Chondrocyte (in vitro differentiated cells): ENCODE measurements around the gene ARHGAP24. TPM values are rescaled to one million over a fixed set of nuclear protein-coding genes. Genes with fewer than 3 reads are reported as not detected.

Experiments
- DNase-seq: peaks from one replicate; pipeline ENCODE4 v3.0.0; 2021; ENCODE audit warnings: mixed read lengths, low spot score
- H3K27ac Mint-ChIP-seq: one replicate; pipeline ENCODE4 v1.8.0; 2021; ENCODE audit warnings: mild to moderate bottlenecking, moderate library complexity, mixed read lengths; ENCODE audit not compliant: unreplicated experiment
- H3K27me3 Mint-ChIP-seq: 2 replicates; pipeline ENCODE4 v1.8.0; 2021; ENCODE audit warnings: low read depth, mixed read lengths
- H3K36me3 Mint-ChIP-seq: 2 replicates; pipeline ENCODE4 v1.8.0; 2021; ENCODE audit warnings: low read depth, mixed read lengths
- H3K4me1 Mint-ChIP-seq: 2 replicates; pipeline ENCODE4 v1.8.0; 2021; ENCODE audit warnings: low read depth, mild to moderate bottlenecking, mixed read lengths
- H3K4me3 Mint-ChIP-seq: one replicate; pipeline ENCODE4 v1.8.0; 2021; ENCODE audit warnings: mild to moderate bottlenecking, moderate library complexity, mixed read lengths; ENCODE audit not compliant: unreplicated experiment
- H3K9me3 Mint-ChIP-seq: 2 replicates; pipeline ENCODE4 v1.8.0; 2021; ENCODE audit warnings: low read depth, mixed read lengths
- CTCF ChIP-seq: fragments of 200-600 bp; sonication (generic); IDR thresholded peaks from 2 replicates; pipeline ENCODE4 v1.5.0; 2021; ENCODE audit warnings: antibody characterized with exemption, mild to moderate bottlenecking, moderate library complexity
- total RNA-seq: library from RNA; stranded (reverse); gene quantifications from 3 replicates; pipeline ENCODE4 v1.2.1, GENCODE V29; 2021

ARHGAP24 gene
- total RNA-seq, 1 donor from 2014 or later, result 22.0 TPM

GRCh38 chr4:85696661-85697060, 221.7 kb downstream of the ARHGAP24 start:
- no peaks in the 10 kb centered on the region for H3K36me3 Mint-ChIP-seq
- no peaks in the 10 kb centered on the region for H3K27me3 Mint-ChIP-seq
- H3K27ac Mint-ChIP-seq, result no peak overlapping the region
- no peak for TF ChIP-seq CTCF
- no peak for DNase-seq
- no peak overlapping the region for H3K4me3 Mint-ChIP-seq
- peaks cover 10% of the 10 kb centered on the region for H3K9me3 Mint-ChIP-seq
- H3K4me1 Mint-ChIP-seq, result no peaks in the 10 kb centered on the region

GRCh38 chr4:85697854-85698253, 222.9 kb downstream of the ARHGAP24 start:
- no peak for TF ChIP-seq CTCF
- no peak overlapping the region for H3K27ac Mint-ChIP-seq
- no peaks in the 10 kb centered on the region for H3K27me3 Mint-ChIP-seq
- H3K4me1 Mint-ChIP-seq, result peaks cover 4% of the 10 kb centered on the region
- peaks cover 3% of the 10 kb centered on the region for H3K9me3 Mint-ChIP-seq
- no peak for DNase-seq
- H3K36me3 Mint-ChIP-seq, result no peaks in the 10 kb centered on the region
- no peak overlapping the region for H3K4me3 Mint-ChIP-seq

- Mint-ChIP-seq H3K27me3 (no peaks in the 10 kb centered on the region), H3K4me3 (no peak overlapping the region), H3K27ac (no peak overlapping the region), H3K9me3 (peaks cover 3% of the 10 kb centered on the region), H3K4me1 (peaks cover 8% of the 10 kb centered on the region), H3K36me3 (no peaks in the 10 kb centered on the region)
- TF ChIP-seq CTCF, result no peak
- DNase-seq, result no peak
Observed at GRCh38 chr4:85700362-85700761, 225.4 kb downstream of the ARHGAP24 start.

- Mint-ChIP-seq H3K4me1 (peaks cover 8% of the 10 kb centered on the region), H3K27ac (no peak overlapping the region)
- TF ChIP-seq CTCF, result no peak
Observed at GRCh38 chr4:85701861-85702321, 226.9 kb downstream of the ARHGAP24 start.

GRCh38 chr4:85703096-85703495, 228.1 kb downstream of the ARHGAP24 start:
- H3K4me1 Mint-ChIP-seq, result peaks cover 8% of the 10 kb centered on the region
- no peak overlapping the region for H3K27ac Mint-ChIP-seq
- H3K4me3 Mint-ChIP-seq, result no peak overlapping the region
- H3K27me3 Mint-ChIP-seq, result no peaks in the 10 kb centered on the region
- H3K9me3 Mint-ChIP-seq, result no peaks in the 10 kb centered on the region
- no peak for DNase-seq
- H3K36me3 Mint-ChIP-seq, result no peaks in the 10 kb centered on the region
- TF ChIP-seq CTCF, result no peak

More at GRCh38 chr4:85701861-85702321, 226.9 kb downstream of the ARHGAP24 start:
- no peaks in the 10 kb centered on the region for H3K27me3 Mint-ChIP-seq
- no peaks in the 10 kb centered on the region for H3K36me3 Mint-ChIP-seq
- no peaks in the 10 kb centered on the region for H3K9me3 Mint-ChIP-seq
- no peak for DNase-seq
- H3K4me3 Mint-ChIP-seq, result no peak overlapping the region
